H1 (cell line): Measurements from ENCODE around the gene PTCD3. TPM values are rescaled to one million over a fixed set of nuclear protein-coding genes. Genes with fewer than 3 reads are reported as not detected.

Source experiments
- KDM4A ChIP-seq: IDR thresholded peaks from one replicate; pipeline ENCODE4 v1.7.1; 2012; ENCODE audit warnings: low read depth, mild to moderate bottlenecking, moderate library complexity, low read length, inconsistent platforms; ENCODE audit not compliant: severe bottlenecking
- POU5F1 ChIP-seq: IDR thresholded peaks from 2 replicates; pipeline ENCODE4 v1.6.1; 2011; ENCODE audit warnings: low read depth, mild to moderate bottlenecking, low read length, moderate library complexity
- polyA plus RNA-seq, 7 experiments: library from polyadenylated mRNA; depleted of rRNA in 3 of 7; stranded (reverse) in 5 of 7; unstranded in 2 of 7; fragments of >200 nt in 5 of 7; fragments of 200-250 nt in 2 of 7; gene quantifications; 1 replicate in 5 of 7; 2 replicates in 1 of 7; 4 replicates in 1 of 7; pipeline versions ENCODE4 v1.2.1 to v1.2.3, GENCODE V29; 2011 to 2013; ENCODE audit warnings: missing spikeins in 2 of 7, mixed read lengths in 2 of 7
- total RNA-seq: library from RNA; stranded (reverse); fragmentation: NEBNext Ultra II Directional; extraction: Animal tissue kit (Norgen Biotek cat#: 25700); gene quantifications from 2 replicates; pipeline ENCODE4 v1.2.1, GENCODE V29; 2021
- TF ChIP-seq, protein P1 (sequence below): IDR thresholded peaks from 2 replicates; pipeline ENCODE4 v1.6.1; 2011; ENCODE audit warnings: low read depth, mild to moderate bottlenecking, low read length; ENCODE audit not compliant: insufficient read depth

Gene PTCD3
- total and polyA plus RNA-seq, 2 of the 8 experiments (the other 6 are each of a cell fraction or from before 2014, with no cell fraction given) = 64.3 to 192 TPM

DNA sequence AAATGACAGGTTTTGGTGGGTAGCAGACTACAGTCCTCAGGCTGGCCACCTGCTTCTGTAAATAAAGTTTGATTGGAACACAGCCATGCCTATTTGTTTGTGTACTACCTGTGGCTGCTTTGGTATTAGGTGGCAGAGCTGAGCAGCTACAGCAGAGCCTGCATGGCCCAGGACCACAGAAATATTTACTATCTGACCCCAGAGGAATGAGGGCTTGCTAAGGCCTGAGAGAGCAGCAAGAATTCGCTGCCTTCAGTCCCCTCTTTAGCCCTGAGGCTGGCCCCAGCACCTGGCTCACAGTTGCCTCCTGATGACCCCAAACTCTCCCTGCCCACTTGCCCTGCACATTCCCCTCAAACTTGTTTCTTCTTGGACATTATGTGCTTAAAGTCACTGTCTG lies 32.8 kb upstream of the PTCD3 start (continued):
- no peak for TF ChIP-seq KDM4A
- TF ChIP-seq, protein P1, sequence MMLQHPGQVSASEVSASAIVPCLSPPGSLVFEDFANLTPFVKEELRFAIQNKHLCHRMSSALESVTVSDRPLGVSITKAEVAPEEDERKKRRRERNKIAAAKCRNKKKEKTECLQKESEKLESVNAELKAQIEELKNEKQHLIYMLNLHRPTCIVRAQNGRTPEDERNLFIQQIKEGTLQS = no peak
- no peak for TF ChIP-seq POU5F1
